K562 (cell line): Measurements from ENCODE around the gene ZNF618.

Experiments used
- CHD4 ChIP-seq: fragments of 200-600 bp; sonication (generic); IDR thresholded peaks from 3 replicates; pipeline ENCODE4 v1.6.1; 2012; ENCODE audit warnings: low read depth, mild to moderate bottlenecking, mixed read lengths, low read length, inconsistent platforms; ENCODE audit not compliant: insufficient read depth, insufficient replicate concordance, poor library complexity, severe bottlenecking
- JUN ChIP-seq, 2 experiments: sonication (generic) in 1 of 2; formaldehyde crosslinking in 1 of 2; IDR thresholded peaks; 2 replicates each; pipeline versions ENCODE4 v1.6.1 to v1.8.0; 2012 to 2022; ENCODE audit warnings: borderline replicate concordance in 2 of 2, mild to moderate bottlenecking in 2 of 2, improper control_type of control experiment in 1 of 2, low read depth in 1 of 2, low read length in 1 of 2, missing genetic modification reagents in 1 of 2
- KDM5B ChIP-seq: fragments of 200-600 bp; sonication (generic); IDR thresholded peaks from 2 replicates; pipeline ENCODE4 v1.6.1; 2012; ENCODE audit warnings: low read depth, mild to moderate bottlenecking, moderate library complexity, low read length, control low read depth, inconsistent platforms; ENCODE audit not compliant: insufficient replicate concordance
- SIN3A ChIP-seq, 2 experiments: fragments of 150-350 bp in 1 of 2; IDR thresholded peaks; 2 replicates each; pipeline ENCODE4 v1.6.1; 2011 to 2016; ENCODE audit warnings: borderline replicate concordance in 2 of 2, low read depth in 2 of 2, low read length in 2 of 2, mild to moderate bottlenecking in 2 of 2, moderate library complexity in 2 of 2; ENCODE audit not compliant: control insufficient read depth in 1 of 2
- STAT6 ChIP-seq: sonication (generic); formaldehyde crosslinking; IDR thresholded peaks from 2 replicates; pipeline ENCODE4 v1.8.1; 2023; ENCODE audit warnings: mild to moderate bottlenecking, missing genetic modification reagents
- ZNF76 ChIP-seq: fragments of 250-450 bp; sonication (Bioruptor Pico); IDR thresholded peaks from 2 replicates; pipeline ENCODE4 v1.4.0; 2020; ENCODE audit warnings: mild to moderate bottlenecking, moderate library complexity, borderline replicate concordance

- TF ChIP-seq ZNF76 (CRISPR knock-in tag) (no peak), JUN (IDR thresholded peaks at IDR 0.05; ENCODE audit: borderline replicate concordance, low read depth, low read length) (no peak), JUN (CRISPR knock-in tag; IDR thresholded peaks at IDR 0.05; ENCODE audit: borderline replicate concordance) (no peak), SIN3A (IDR thresholded peaks at IDR 0.05; ENCODE audit: borderline replicate concordance in 2 of 2, control insufficient read depth in 1 of 2, low read depth in 2 of 2, low read length in 2 of 2) (no peak), CHD4 (no peak), KDM5B (no peak), STAT6 (CRISPR knock-in tag) (no peak)
These were observed 22.0 kb downstream of the ZNF618 start for GRCh38 chr9:113898151-113898550.
